GM18870 (cell line): ENCODE data around the gene NDUFS1.
"Not testable (repeated sequence)": the region's sequence is repeated elsewhere in the genome, so short reads cannot be mapped to it uniquely, and the experiment has no call there.

ENCODE experiments used
- ATAC-seq: cut with Tn5 transposase; IDR thresholded peaks from one replicate; pipeline ENCODE4 v1.9.1; 2021; ENCODE audit warnings: moderate library complexity; ENCODE audit not compliant: unreplicated experiment

The NDUFS1 gene

DNA sequence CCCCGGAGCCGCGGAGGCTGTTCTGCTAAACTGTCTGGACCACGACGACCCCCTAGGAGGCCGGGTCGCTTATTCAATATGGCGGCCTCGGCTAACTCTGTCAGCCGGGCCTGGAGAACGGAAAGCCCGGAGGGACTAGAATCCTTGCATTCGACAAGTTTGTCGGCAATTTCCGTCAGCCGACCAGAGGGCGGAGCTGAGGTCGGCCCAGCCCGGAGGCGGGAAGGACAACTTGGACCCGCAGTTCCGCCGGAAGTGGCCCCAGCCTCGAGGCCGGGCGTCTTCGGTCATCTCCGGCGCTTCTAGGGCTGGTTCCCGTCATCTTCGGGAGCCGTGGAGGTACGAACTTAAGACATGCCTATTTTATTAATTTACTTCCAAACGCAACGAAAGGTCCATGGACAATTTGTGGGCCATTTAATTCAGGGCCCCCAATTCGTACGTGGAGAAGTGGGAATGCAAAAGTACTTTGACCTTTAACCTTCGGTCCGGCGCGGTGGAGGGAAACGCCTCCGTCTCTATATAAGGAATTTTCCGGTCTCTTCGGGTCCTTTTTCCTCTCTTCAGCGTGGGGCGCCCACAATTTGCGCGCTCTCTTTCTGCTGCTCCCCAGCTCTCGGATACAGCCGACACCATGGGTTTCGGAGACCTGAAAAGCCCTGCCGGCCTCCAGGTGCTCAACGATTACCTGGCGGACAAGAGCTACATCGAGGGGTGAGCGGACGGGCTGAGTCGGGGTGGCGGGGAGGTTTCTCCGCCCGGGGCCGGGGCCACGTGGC is at the start of gene NDUFS1, which contains the start of gene EEF1B2:
NDUFS1 (minus strand) TSS at position 99 of the 779 bp plus-strand sequence. CDS start 5,766 bp downstream, outside the sequence.
EEF1B2 (plus strand) TSS at position 550 of the 779 bp plus-strand sequence; CDS start at position 635, 85 bp downstream.
- peak; percentile 87 for ATAC-seq

DNA sequence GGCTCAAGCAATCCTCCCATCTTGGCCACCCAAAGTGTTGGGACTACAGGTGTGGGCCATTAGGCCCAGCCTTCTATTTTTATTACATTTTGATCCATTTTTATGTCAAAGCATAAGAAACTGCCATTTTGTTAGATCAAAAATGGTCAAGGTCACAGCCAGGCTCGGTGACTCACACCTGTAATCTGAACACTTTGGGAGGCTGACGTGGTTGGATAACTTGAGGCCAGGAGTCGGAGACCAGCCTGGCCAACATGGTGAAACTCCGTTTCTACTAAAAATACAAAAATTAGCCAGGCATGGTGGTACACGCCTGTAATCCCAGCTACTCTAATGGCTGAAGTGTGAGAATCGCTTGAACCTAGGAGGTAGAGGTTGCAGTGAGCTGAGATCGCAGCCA is 49.7 kb upstream of the NDUFS1 start:
- ATAC-seq = no peak

DNA sequence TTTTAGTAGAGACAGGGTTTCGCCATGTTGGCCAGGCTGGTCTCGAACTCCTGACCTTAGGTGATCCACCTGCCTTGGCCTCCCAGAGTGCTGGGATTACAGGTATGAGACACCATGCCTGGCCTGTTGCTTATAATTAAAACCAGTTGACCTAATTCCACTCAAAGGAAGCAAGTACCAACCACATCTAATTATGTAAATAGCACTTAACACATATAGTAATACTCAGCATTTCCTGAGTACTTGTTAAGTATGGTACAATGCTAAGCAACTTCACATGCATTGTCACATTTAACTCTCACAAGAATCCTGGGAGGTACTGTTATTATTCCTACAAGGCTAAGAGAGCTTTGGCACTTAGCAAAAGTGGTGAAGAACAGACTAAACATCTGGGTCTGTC is 48.1 kb upstream of the NDUFS1 start:
- ATAC-seq = not testable (repeated sequence)

DNA sequence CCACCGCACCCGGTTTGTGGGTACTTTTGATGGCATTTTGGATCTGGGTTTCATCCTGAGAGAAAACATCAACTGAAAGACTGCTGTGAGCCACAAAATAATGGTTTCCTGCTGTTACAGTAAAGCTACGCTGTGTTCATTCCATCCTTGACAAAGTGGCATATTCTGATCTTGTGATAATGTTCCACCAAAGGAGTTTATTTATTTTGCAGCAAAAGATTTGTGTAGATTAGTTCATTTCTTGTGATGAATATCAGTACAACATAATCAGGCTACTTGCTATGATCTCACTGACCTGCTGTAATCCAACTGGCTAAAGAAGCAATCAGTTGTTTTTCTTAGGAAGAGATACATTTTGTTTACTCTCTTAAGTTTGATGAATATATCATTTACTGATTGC is 45.5 kb upstream of the NDUFS1 start:
- no peak for ATAC-seq

DNA sequence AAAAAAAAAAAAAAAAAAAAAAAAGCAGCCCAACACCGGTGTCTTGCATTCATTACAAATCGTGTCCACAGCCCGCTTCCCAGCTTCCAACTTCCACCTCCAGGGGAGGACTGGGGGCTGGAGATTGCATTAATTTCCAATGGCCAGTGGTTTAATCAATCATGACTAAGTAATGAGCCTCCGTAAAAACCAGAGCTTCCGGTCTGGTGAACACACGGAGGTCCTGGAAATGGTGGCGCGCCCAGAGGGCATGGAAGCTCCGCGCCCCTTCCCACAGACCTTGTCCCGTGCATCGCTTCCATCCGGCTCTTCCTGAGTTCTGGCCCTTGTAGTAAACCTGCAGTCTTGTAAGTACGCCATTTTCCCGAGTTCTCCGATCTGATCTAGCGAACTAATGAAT is 44.1 kb upstream of the NDUFS1 start:
- no peak for ATAC-seq

DNA sequence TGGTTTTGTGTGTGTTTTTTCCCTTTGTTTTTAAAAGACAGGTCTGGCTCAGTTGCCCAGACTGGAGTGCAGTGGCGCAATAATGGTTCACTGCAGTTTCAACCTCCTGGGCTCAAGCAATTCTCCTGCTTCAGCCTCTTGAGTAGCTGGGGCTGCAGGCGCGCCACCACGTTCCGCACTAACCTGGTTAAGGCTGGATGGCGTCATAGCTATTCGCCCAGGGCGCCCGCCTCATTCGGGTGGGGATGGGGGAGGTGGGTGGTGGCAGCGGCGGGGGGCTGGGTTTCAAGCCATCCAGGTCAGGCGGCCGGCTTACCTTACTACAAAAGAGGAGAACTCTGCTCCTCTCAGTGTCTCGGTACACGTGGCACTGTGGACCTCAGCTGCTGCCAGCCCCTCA is 43.2 kb upstream of the NDUFS1 start:
- no peak for ATAC-seq

DNA sequence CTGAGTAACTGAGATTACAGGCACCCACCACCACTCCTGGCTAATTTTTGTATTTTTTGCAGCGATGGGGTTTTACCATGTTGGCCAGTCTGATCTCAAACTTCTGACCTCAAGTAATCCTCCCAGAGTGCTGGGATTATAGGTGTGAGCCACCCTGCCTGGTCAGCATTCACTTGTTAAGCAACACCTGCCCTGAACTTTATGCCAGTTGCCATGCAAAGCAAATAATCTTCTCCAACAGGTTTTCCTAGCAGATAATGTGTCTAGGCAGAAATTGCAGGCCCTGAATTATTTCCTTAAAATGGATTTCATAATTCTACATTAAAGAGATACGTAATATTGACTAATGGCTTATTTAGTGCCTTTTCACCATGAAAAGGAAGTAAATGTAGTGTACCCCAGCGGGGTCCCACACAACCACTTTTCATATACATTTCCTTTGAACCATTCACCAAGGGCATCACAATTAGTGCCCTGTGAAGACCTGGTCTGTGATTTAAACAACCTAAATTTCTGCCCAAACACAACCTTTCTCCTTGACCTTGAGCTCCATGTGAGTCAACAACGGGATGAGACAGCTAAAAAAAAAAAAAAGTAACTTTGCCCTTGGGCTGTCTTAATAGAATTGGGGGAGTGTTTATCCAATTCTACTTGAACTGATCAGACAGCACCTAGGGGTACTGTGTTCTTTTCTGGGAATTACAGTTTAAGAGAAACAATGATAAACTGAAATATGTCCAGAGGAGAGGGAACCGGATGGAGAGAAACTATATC is 42.0 kb upstream of the NDUFS1 start:
- no peak for ATAC-seq

DNA sequence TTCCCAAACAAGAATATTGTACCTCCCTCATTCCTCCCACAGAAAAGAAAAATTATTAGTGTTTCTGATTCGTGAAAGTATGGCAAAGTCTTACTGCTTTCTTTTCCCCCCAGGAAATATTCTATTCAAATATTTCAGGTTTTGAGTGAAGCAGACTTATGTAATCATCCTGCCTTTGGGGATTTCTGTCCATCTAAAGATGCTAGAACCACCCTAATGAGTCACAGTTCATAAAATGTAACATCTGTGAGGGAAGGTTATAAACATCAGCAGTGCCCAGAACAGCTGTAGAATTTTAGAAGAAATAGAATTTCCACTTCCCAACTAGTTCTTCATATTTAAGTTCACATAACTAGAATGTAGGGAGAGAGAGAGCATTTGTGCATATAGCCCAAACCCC is 39.4 kb upstream of the NDUFS1 start:
- ATAC-seq = no peak

DNA sequence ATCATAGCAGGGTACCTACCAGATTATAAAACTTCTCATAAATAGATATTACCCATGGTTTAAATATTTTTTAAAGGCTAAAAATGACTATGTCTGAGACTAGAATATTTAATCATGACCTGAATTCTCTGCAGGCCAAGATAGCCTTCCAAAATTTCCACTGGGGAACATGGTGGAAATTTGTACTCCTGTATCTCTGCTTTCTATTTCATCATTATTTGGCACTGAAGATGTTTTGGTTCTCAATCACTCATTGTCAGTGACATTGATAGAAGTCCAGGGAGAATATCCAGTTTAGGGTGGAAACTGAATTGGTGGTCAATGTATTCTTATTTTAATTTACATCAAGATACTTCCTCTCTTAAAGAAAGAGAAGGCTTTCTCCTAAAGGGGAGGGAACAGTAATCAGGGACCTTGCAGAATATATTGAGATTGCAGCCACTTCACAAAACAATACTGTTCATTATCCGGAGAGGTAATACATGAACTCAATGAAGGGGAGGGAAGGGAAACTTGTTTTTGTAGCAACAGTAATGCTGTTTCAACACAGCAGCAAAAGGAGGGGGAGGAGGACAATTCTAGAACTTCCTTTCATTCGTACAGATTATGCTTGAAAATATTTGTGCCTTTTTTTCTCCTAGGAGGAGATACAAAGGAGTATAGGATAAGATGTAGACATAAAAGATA is 34.6 kb upstream of the NDUFS1 start:
- no peak for ATAC-seq

DNA sequence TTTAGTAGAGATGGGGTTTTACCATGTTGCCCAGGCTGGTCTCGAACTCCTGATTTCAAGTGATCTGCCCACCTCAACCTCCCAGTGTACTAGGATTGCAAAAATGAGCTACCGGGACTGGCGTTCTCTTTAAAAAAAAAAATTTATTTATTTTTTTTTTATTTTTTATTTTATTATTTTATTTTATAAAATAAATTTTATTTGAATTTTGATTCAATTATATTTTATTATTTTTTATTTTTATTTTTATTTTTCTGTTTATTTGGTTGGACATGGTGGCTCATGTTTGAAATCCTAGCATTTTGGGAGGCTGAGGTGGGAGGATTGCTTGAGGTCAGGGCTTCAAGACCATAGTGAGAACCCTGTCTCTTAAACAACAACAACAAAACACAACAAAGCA is 32.9 kb upstream of the NDUFS1 start:
- ATAC-seq = no peak

DNA sequence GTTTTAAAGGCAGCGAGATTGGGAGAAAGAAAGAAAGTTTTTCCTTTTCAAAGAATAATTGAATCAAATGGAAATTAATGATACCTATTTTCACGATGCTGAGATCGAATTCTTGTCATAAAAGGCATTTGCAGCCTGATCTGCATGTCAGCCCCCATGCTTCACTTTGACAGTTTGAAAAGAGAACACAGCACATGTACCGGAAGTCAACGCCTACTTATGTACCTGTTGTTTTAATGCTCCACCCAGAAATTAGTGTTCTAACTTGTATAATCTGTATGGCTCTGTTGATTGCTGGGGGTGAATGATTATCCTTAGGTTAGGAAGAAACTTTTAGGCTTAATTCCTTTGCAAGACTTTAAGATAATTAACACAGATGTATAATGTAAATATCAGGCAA is 31.4 kb upstream of the NDUFS1 start:
- ATAC-seq = no peak

DNA sequence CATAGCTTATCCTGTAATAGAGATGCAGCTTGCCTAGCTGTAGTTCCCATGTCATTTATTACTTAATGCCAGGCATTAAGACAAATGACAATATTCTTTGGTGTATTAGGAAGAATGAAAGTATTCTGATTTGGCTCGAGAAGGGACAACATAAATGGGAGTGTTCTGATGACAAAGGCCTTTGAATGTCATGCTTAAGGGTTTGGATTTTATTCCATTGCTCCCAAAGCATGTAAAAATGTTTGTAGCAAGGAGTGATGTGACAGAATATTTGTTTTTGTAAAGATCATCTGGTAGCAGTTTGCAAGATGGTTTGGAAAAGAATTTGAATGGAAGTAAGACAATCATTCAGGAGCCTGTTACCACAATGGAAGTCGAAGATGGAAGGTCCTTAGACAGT is 30.9 kb upstream of the NDUFS1 start:
- ATAC-seq = no peak

DNA sequence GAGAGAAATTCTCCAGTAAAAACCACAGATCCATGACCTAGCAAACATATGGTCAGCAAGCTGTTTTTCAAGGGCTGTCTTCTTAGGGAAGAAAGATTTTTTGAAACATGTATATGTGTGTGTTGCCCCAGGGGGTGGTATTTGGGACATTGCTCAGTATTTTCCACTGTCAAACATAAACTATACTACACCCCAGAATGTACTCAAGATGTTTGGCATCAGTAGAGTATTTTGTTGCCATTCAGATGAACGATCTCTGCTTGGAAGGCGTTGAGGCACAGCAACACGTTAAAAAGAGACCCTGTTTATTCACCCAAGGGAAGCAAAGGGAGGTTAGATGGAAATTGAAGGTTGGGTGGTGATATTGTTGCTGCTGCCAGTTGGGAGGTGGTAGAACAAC is 30.4 kb upstream of the NDUFS1 start:
- ATAC-seq = no peak

DNA sequence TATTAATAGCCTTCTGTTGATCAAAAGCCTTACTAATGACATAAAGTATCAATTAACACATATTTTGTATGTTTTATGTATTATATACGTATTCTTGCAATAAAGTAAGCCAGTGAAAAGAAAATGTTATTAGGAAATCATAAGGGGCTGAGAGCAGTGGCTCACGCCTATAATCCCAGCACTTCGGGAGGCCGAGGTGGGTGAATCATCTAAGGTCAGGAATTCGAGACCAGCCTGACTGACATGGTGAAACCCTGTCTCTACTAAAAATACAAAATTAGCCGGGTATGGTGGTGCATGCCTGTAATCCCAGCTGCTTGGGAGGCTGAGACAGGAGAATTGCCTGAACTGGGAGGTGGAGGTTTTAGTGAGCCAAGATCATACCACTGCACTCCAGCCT is 22.3 kb upstream of the NDUFS1 start:
- ATAC-seq = not testable (repeated sequence)

DNA sequence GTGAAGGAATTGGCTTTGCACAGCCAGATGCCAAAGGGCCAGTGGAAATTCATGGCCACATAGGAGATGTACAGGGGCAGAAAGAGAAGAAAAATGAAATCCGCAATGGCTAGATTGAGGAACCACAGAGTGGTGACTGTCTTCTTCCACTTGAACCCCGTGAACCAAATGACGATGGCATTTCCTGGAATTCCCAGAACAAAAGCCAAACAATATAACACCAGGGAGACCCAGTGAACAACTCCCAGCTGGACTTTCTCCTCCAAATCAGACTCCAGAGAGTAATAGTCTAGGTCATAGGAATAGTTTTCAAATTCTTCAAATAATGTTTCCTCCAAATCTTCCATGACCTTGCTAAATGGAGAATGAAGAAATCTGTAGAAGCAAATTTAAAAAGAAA is 17.7 kb upstream of the NDUFS1 start:
- no peak for ATAC-seq

DNA sequence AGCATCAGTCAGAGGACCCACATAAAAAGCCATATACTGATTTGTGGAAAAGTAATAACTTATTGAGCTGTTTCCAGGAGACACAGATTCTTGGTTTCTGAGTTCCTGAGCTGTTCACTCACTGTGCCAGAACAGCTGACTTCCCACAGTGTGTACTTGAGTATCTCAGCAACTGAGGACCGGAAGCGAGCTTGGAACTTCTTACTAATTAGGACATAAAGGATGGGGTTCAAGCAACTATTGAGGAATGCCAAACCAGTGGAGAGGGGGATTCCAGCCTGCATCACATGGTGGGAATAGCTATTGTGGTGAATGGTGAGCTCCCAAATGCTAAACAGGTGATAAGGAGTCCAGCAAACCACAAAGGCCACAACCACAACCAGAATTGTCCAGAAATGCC is 16.9 kb upstream of the NDUFS1 start:
- ATAC-seq = no peak

DNA sequence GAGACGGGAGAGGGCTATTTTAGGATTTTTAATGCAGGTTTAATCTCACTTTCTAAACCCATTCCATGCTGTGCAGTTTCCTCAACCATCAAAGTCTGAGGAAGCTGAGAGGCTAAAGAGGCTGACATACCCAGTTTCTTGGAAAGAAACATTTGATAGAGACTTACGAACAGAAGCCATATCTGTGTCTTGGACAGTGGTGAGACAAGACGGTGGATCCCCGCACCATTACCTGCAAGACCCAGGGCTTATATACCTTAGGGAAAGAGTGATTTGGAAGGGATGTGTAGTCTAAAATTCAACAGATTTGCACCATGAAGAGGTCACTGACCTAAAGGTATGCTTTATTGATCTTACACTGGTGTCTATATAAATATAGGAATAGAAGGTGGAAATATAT is 13.9 kb upstream of the NDUFS1 start:
- no peak for ATAC-seq

DNA sequence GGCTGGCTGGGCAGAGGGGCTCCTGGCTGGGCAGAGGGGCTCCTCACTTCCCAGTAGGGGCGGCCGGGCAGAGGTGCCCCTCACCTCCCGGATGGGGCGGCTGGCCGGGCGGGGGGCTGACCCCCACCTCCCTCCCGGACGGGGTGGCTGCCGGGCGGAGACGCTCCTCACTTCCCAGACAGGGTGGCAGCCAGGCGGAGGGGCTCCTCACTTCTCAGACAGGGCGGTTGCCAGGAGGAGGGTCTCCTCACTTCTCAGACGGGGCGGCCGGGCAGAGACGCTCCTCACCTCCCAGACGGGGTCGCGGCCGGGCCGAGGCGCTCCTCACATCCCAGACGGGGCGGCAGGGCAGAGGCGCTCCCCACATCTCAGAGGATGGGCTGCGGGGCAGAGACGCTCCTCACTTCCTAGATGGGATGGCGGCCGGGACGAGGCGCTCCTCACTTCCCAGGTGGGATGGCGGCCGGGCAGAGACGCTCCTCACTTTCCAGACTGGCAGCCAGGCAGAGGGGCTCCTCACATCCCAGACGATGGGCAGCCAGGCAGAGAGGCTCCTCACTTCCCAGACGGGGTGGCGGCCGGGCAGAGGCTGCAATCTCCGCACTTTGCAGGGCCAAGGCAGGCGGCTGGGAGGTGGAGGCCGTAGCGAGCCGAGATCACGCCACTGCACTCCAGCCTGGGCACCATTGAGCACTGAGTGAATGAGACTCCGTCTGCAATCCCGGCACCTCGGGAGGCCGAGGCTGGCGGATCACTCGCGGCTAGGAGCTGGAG is 12.6 kb upstream of the NDUFS1 start:
- ATAC-seq = not testable (repeated sequence)

DNA sequence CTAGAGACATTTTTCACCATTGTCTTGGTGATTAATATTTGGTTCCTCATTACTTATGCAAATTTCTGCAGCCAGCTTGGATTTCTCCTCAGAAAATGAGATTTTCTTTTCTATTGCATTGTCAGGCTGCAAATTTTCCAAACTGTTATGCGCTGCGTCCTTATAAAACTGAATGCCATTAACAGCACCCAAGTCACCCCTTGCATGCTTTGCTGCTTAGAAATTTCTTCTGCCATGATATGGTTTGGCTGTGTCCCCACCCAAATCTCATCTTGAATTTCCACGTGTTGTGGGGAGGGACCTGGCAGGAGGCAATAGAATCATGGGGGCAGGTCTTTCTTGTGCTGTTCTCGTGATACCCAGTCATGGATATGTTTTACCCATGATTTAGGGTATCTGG is 9.0 kb upstream of the NDUFS1 start:
- not testable (repeated sequence) for ATAC-seq

DNA sequence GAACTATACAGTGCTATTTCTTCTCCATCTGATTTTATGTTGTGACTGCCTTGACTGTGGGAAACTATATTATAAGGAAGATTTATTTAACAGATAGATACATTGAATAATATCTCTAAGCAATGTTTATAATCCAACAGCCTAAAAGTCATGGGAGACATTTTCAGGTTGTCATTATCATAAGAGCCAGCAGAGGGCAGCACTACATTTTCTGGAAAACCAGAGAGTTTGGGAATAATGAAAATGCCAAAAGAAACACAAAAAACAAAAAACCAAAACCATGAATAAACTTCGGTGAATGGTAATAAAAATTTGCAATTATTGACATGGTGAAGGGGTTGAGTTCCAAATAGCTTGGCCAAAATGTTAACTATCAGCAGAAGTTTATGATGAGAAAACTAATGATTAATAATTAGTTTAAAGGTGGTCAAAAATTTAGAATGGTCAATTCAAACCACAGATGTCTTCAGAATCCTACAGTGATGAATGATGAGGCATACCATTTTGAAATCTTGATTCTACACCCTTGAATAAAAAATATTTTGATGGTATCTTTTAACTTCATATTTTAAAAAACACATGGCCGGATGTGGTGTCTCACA is 5.1 kb upstream of the NDUFS1 start:
- no peak for ATAC-seq
